NT2/D1 (cell line): ENCODE measurements around the gene C2orf81.

Experiments
- DNase-seq: peaks from one replicate; pipeline ENCODE4 v3.0.0-alpha.2; 2011; ENCODE audit warnings: low read depth, low spot score
- H3K27me3 ChIP-seq: 2 replicates; pipeline ENCODE4 v1.6.0; 2011; ENCODE audit warnings: mild to moderate bottlenecking; ENCODE audit not compliant: insufficient read length, insufficient read depth
- H3K36me3 ChIP-seq: 2 replicates; pipeline ENCODE4 v1.6.1; 2011; ENCODE audit warnings: mild to moderate bottlenecking, low read length, mixed read lengths; ENCODE audit not compliant: insufficient read depth, insufficient read length
- H3K4me1 ChIP-seq: 2 replicates; pipeline ENCODE4 v1.5.1; 2011; ENCODE audit not compliant: insufficient read depth, insufficient read length
- H3K4me3 ChIP-seq: 2 replicates; pipeline ENCODE4 v1.5.1; 2011; ENCODE audit warnings: low read depth; ENCODE audit not compliant: insufficient read length
- H3K9ac ChIP-seq: 2 replicates; pipeline ENCODE4 v1.6.0; 2011; ENCODE audit warnings: low read depth; ENCODE audit not compliant: insufficient read length
- H3K9me3 ChIP-seq: 2 replicates; pipeline ENCODE4 v1.5.1; 2011; ENCODE audit warnings: mild to moderate bottlenecking, low read length; ENCODE audit not compliant: insufficient read depth
- SUZ12 ChIP-seq: IDR thresholded peaks from 2 replicates; pipeline ENCODE4 v1.6.1; 2011; ENCODE audit not compliant: insufficient read length, insufficient read depth; ENCODE audit errors: extremely low read depth
- YY1 ChIP-seq: IDR thresholded peaks from 2 replicates; pipeline ENCODE4 v1.6.1; 2011; ENCODE audit not compliant: insufficient read length, insufficient read depth
- ZNF274 ChIP-seq: IDR thresholded peaks from 2 replicates; pipeline ENCODE4 v1.6.1; 2011; ENCODE audit warnings: mild to moderate bottlenecking, low read depth, low read length

C2orf81 gene

DNA sequence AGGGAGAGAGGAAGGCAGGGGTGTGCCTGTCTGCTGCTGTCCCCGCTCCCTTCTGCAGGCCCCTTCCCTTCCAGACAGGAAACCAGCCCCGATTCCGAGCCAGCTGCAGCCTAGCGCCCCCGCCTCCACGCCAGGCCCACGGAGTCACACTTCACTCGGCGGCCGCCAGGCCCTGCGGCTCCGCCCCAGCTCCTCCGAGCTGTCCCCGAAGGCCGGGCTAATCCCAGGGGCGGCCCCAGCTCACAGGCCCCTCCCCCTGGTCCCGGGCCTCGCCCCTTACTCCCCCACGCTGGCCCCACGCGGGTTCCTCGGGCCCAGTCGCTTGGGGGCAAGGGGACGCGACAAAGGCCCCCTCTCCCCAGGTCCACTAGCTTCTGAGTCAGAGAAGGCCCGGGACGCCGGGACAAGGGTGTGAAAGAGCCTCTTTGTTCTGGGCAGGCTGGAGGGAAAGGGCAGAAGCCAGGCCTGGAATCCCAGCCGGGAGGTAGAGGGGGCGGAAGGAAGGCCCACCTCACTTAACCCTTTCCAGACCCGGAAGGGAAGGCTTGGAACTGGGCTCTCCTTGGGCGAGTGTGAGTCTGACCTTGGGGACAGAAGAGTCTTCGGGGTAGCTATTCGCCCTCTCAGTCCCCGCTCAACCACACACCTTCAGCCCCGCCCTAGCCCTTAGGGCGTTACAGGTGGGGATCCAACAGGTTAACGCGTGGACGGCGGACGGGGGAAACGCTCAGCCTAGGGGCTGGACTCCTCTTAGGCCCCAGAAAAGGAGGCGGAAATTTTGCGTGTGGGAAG lies 19.2 kb upstream of the C2orf81 start:
- DNase-seq, result no peak
- TF ChIP-seq SUZ12 (no peak), ZNF274 (no peak)
- Histone ChIP-seq H3K36me3 (peaks cover 29% of the 10 kb centered on the region), H3K9me3 (no peaks in the 10 kb centered on the region), H3K27me3 (no peaks in the 10 kb centered on the region), H3K4me3 (peak overlapping the region; percentile 78), H3K9ac (peak overlapping the region; percentile 90), H3K4me1 (peaks cover 9% of the 10 kb centered on the region)

GRCh38 chr2:74439803-74440377 lies 18.5 kb upstream of the C2orf81 start:
- Histone ChIP-seq H3K9ac (peak overlapping the region; percentile 90), H3K4me1 (peaks cover 9% of the 10 kb centered on the region), H3K9me3 (no peaks in the 10 kb centered on the region), H3K4me3 (peak overlapping the region; percentile 78), H3K27me3 (no peaks in the 10 kb centered on the region), H3K36me3 (peaks cover 31% of the 10 kb centered on the region)
- no peak for DNase-seq
- no peak for TF ChIP-seq YY1
- no peak for TF ChIP-seq SUZ12
- TF ChIP-seq ZNF274, result no peak

DNA sequence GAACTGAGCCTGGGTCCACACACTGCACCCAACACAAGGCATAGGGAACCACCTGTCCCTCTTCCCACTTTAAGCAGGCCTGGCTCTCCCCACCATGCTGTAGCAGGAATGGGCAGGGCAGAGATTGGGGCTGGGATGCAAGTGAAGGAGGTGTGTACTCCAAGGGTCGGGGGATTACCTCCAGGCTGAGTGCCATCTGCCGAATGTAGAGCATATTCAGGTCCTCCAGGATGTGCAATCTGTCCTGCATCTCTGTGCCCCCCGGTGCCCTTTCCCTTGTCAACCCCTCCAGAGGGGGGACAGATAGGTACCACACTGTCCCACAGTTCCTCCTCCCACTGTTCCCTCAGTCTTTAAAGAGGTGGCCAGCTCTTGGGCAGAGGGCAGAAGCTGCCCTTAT lies 18.0 kb upstream of the C2orf81 start:
- no peak for TF ChIP-seq YY1
- TF ChIP-seq ZNF274, result no peak
- TF ChIP-seq SUZ12, result no peak
- H3K4me1 ChIP-seq, result peaks cover 9% of the 10 kb centered on the region
- H3K36me3 ChIP-seq, result peaks cover 33% of the 10 kb centered on the region
- H3K9me3 ChIP-seq, result no peaks in the 10 kb centered on the region
- no peak for DNase-seq
- H3K4me3 ChIP-seq, result peak overlapping the region; percentile 78
- no peaks in the 10 kb centered on the region for H3K27me3 ChIP-seq
- H3K9ac ChIP-seq, result peak overlapping the region; percentile 90

GRCh38 chr2:74438248-74438647 lies 16.8 kb upstream of the C2orf81 start:
- Histone ChIP-seq H3K4me1 (peaks cover 9% of the 10 kb centered on the region), H3K27me3 (no peaks in the 10 kb centered on the region), H3K9ac (no peak overlapping the region), H3K9me3 (no peaks in the 10 kb centered on the region), H3K36me3 (peaks cover 33% of the 10 kb centered on the region), H3K4me3 (no peak overlapping the region)
- DNase-seq, result no peak
- TF ChIP-seq ZNF274 (no peak), YY1 (no peak), SUZ12 (no peak)

DNA sequence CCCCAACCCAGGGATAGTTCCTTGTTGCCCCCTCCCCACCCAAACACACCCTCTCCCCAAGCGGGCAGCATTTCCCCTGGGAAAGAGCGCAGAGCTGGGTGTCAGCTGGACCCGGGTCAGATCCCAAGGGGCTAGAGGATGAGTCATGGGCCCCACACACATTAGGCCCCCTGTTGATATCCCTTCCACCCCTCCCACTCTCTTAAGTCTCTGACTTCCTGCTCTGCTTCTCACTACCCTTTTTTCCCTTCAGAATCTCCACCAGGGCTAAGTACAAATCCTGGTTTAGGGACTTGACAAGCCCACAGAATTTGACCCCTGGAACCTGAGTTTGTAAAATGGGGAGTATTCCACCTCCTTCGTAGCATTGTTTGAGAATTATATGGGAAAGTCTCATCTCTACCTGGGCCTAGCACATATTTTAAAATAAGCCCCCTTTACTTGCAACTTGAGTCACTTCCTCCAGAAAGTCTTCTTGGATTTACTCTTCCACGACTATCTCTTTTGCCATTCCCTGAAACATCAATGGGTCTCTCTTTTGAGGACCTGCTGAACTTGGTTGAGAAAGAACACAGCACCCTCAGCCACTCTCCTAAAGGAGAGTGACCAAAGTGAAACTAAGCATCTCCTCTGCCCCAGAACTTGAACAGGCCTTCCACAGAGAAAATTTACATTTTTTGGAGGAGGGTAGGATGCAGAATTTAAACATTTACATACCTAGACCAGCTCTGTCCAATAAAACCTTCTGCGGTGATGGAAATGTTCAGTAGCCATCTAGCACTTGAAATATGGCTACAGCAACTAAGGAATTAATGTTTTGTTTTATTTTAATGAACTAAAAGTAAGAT lies 15.7 kb upstream of the C2orf81 start:
- peak overlapping the region; percentile 21 for H3K9ac ChIP-seq
- peaks cover 9% of the 10 kb centered on the region for H3K4me1 ChIP-seq
- no peaks in the 10 kb centered on the region for H3K9me3 ChIP-seq
- no peak overlapping the region for H3K4me3 ChIP-seq
- no peak for TF ChIP-seq ZNF274
- no peak for TF ChIP-seq SUZ12
- no peak for TF ChIP-seq YY1
- peaks cover 39% of the 10 kb centered on the region for H3K36me3 ChIP-seq
- no peak for DNase-seq
- H3K27me3 ChIP-seq, result no peaks in the 10 kb centered on the region

DNA sequence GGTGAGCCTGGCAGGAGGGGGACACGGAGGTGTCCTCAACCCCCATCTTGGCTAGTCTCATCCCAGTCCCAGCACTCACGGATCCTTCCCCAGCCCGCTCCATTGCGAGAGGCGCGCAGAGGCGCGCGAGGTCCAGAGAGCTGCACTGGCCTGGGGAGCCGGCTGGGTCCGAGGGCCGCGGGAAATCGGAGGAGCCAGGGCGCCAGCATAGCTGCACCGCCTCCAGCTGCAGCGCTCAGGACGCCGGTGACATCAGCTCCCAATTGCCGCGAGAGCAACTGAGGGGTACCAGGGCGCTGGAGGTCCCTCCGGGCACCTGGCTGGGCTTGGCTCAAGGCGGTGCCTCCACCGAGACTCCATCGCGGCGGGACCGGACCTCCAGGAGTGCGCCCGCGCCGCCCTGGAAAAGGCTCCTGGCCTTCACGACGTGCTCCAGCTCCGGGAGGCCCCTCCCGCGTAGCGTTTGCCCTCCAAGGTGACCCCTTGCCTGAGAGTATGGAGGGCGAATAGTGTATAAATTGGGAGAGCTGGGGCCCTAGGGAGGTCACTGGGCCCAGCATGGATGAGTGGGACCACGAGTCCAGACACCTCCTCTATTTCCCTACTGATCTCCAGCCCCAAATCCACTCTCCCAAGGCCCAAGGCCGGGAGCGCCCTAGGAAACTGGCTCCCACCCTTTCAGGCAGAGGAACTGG lies 14.8 kb upstream of the C2orf81 start:
- Histone ChIP-seq H3K4me3 (no peak overlapping the region), H3K9me3 (no peaks in the 10 kb centered on the region), H3K36me3 (peaks cover 46% of the 10 kb centered on the region), H3K9ac (no peak overlapping the region), H3K27me3 (no peaks in the 10 kb centered on the region), H3K4me1 (peaks cover 9% of the 10 kb centered on the region)
- no peak for DNase-seq
- TF ChIP-seq YY1 (no peak), SUZ12 (no peak), ZNF274 (no peak)

DNA sequence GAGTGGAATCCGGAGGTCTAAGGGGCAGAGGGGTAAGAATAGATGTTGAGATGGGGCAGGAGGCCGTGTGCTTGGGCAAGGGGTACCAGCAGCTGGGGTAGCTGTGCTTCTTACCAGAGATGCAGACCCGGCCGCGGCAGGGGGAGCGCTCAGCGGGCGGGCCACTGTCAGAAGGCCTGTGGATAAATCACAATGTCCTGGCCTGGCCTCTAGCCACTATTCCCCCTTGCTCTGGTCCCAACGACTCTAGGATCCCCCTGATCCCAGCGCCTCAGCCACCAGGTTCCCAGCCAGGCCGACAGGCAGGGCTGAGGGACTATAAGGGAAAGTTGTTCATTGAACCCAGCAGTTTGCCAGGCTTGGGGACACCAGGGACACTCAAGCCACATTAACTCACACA lies 9.1 kb upstream of the C2orf81 start:
- H3K9ac ChIP-seq, result no peak overlapping the region
- H3K9me3 ChIP-seq, result no peaks in the 10 kb centered on the region
- H3K4me3 ChIP-seq, result no peak overlapping the region
- DNase-seq, result no peak
- H3K27me3 ChIP-seq, result no peaks in the 10 kb centered on the region
- peaks cover 2% of the 10 kb centered on the region for H3K4me1 ChIP-seq
- TF ChIP-seq ZNF274 (no peak), YY1 (no peak), SUZ12 (no peak)
- peaks cover 73% of the 10 kb centered on the region for H3K36me3 ChIP-seq
